CD14-positive monocyte (primary cell): ENCODE results near the gene MLLT10. TPM values are rescaled to one million over a fixed set of nuclear protein-coding genes. Genes with fewer than 3 reads are reported as not detected.

Source experiments
- DNase-seq, 3 donors: peaks; one replicate each; pipeline ENCODE4 v3.0.0-alpha.2; 2011 to 2022
- H2AFZ ChIP-seq: 2 replicates; pipeline ENCODE4 v1.6.0; 2012; ENCODE audit warnings: mild to moderate bottlenecking, low read depth, low read length, inconsistent platforms; ENCODE audit not compliant: insufficient read depth, poor library complexity, severe bottlenecking
- H3K27ac ChIP-seq, 2 donors: 1 replicate in 1 of 2; 2 replicates in 1 of 2; pipeline ENCODE4 v1.5.1; 2012 to 2013; ENCODE audit warnings: low read length in 2 of 2, control low read depth in 1 of 2, inconsistent platforms in 1 of 2, low read depth in 1 of 2, mild to moderate bottlenecking in 1 of 2
- H3K27me3 ChIP-seq, 2 donors: one replicate each; pipeline versions ENCODE4 v1.6.0 to v1.6.1; 2011 to 2013; ENCODE audit warnings: low read length in 2 of 2; ENCODE audit not compliant: control insufficient read depth in 2 of 2, insufficient read depth in 2 of 2
- H3K36me3 ChIP-seq, 2 donors: replicated peaks in 1 of 2; 1 replicate in 1 of 2; 2 replicates in 1 of 2; pipeline versions ENCODE4 v1.5.1 to v1.6.1; 2012 to 2013; ENCODE audit warnings: low read length in 2 of 2, control low read depth in 1 of 2, inconsistent platforms in 1 of 2, mild to moderate bottlenecking in 1 of 2; ENCODE audit not compliant: insufficient read depth in 2 of 2, control insufficient read depth in 1 of 2
- H3K4me1 ChIP-seq, 2 donors: 1 replicate in 1 of 2; 2 replicates in 1 of 2; pipeline versions ENCODE4 v1.5.1 to v1.6.1; 2012 to 2013; ENCODE audit warnings: low read length in 2 of 2, control low read depth in 1 of 2, inconsistent platforms in 1 of 2, mild to moderate bottlenecking in 1 of 2, moderate library complexity in 1 of 2; ENCODE audit not compliant: insufficient read depth in 2 of 2, control insufficient read depth in 1 of 2
- H3K4me2 ChIP-seq: replicated peaks from 2 replicates; pipeline ENCODE3; 2012; ENCODE audit warnings: low read length, moderate library complexity, mild to moderate bottlenecking; ENCODE audit not compliant: poor library complexity, severe bottlenecking; ENCODE audit errors: extremely low read depth
- H3K4me3 ChIP-seq, 3 experiments: fragments of 200-600 bp in 1 of 3; sonication (generic) in 1 of 3; replicated peaks in 1 of 3; 1 replicate in 2 of 3; 2 replicates in 1 of 3; pipeline ENCODE4 v1.5.1; 2011 to 2013; ENCODE audit warnings: low read length in 3 of 3, mild to moderate bottlenecking in 3 of 3, control low read depth in 2 of 3, low read depth in 2 of 3, inconsistent platforms in 1 of 3, moderate library complexity in 1 of 3
- H3K79me2 ChIP-seq: 2 replicates; pipeline ENCODE4 v1.6.0; 2012; ENCODE audit warnings: mild to moderate bottlenecking, control low read depth, inconsistent platforms, low read length, moderate library complexity; ENCODE audit not compliant: insufficient read depth
- H3K9ac ChIP-seq: 2 replicates; pipeline ENCODE4 v1.6.0; 2017; ENCODE audit warnings: low read length, mild to moderate bottlenecking; ENCODE audit not compliant: insufficient read depth, poor library complexity, severe bottlenecking
- H3K9me3 ChIP-seq, 2 donors: replicated peaks in 1 of 2; 1 replicate in 1 of 2; 2 replicates in 1 of 2; pipeline versions ENCODE4 v1.5.1 to v1.6.1; 2012 to 2013; ENCODE audit warnings: low read length in 2 of 2, control low read depth in 1 of 2; ENCODE audit not compliant: control insufficient read depth in 1 of 2, insufficient read depth in 1 of 2
- H4K20me1 ChIP-seq: 2 replicates; pipeline ENCODE4 v1.6.0; 2012; ENCODE audit warnings: mild to moderate bottlenecking, low read length, control low read depth, moderate library complexity; ENCODE audit not compliant: insufficient read depth
- H3K27ac Mint-ChIP-seq, 7 donors: one replicate each; pipeline ENCODE4 v1.8.0; 2020; ENCODE audit warnings: mild to moderate bottlenecking in 7 of 7, mixed read lengths in 7 of 7, moderate library complexity in 6 of 7, inconsistent platforms in 2 of 7
- H3K27me3 Mint-ChIP-seq, 3 donors: one replicate each; pipeline ENCODE4 v1.8.0; 2021 to 2022; ENCODE audit warnings: low read depth in 3 of 3, mild to moderate bottlenecking in 3 of 3, mixed read lengths in 3 of 3, moderate library complexity in 3 of 3, inconsistent platforms in 1 of 3
- H3K36me3 Mint-ChIP-seq, 2 donors: one replicate each; pipeline ENCODE4 v1.8.0; 2020; ENCODE audit warnings: mixed read lengths in 2 of 2, inconsistent platforms in 1 of 2, mild to moderate bottlenecking in 1 of 2
- H3K4me1 Mint-ChIP-seq: one replicate; pipeline ENCODE4 v1.8.0; 2020; ENCODE audit warnings: mild to moderate bottlenecking, mixed read lengths
- H3K4me3 Mint-ChIP-seq, 2 donors: one replicate each; pipeline ENCODE4 v1.8.0; 2020; ENCODE audit warnings: mild to moderate bottlenecking in 2 of 2, mixed read lengths in 2 of 2, moderate library complexity in 1 of 2
- H3K9me3 Mint-ChIP-seq, 7 donors: one replicate each; pipeline ENCODE4 v1.8.0; 2020 to 2022; ENCODE audit warnings: mixed read lengths in 7 of 7, mild to moderate bottlenecking in 6 of 7, moderate library complexity in 6 of 7, inconsistent platforms in 2 of 7
- WGBS: methylation state at CpG from one replicate; pipeline ENCODE4 v1.1.5; 2013; ENCODE audit warnings: missing lambda C conversion rate; ENCODE audit not compliant: insufficient coverage; 5-methylcytosine and 5-hydroxymethylcytosine counted together
- intact Hi-C, 2 donors: fragments of 100-400 bp; cut with micrococcal nuclease; formaldehyde crosslinking; loops; one replicate each; pipeline versions ENCODE4 v1.15.0 to v1.15.1; 2023
- polyA plus RNA-seq, 3 donors: library from polyadenylated mRNA; depleted of rRNA in 1 of 3; unstranded in 2 of 3; stranded (reverse) in 1 of 3; fragments of 300-500 nt in 2 of 3; fragments of >200 nt in 1 of 3; fragmentation: Illumina TruSeq in 2 of 3; gene quantifications; 1 replicate in 2 of 3; 2 replicates in 1 of 3; pipeline ENCODE4 v1.2.3, GENCODE V29; 2012 to 2021
- TF ChIP-seq, protein P1 (sequence below): fragments of 200-600 bp; IDR thresholded peaks from one replicate; pipeline ENCODE4 v1.8.0; 2022; ENCODE audit warnings: antibody characterized with exemption, mild to moderate bottlenecking

Gene MLLT10
- polyA plus RNA-seq, 3 donors, result 4.9 to 39.1 (median 7.5) TPM

DNA sequence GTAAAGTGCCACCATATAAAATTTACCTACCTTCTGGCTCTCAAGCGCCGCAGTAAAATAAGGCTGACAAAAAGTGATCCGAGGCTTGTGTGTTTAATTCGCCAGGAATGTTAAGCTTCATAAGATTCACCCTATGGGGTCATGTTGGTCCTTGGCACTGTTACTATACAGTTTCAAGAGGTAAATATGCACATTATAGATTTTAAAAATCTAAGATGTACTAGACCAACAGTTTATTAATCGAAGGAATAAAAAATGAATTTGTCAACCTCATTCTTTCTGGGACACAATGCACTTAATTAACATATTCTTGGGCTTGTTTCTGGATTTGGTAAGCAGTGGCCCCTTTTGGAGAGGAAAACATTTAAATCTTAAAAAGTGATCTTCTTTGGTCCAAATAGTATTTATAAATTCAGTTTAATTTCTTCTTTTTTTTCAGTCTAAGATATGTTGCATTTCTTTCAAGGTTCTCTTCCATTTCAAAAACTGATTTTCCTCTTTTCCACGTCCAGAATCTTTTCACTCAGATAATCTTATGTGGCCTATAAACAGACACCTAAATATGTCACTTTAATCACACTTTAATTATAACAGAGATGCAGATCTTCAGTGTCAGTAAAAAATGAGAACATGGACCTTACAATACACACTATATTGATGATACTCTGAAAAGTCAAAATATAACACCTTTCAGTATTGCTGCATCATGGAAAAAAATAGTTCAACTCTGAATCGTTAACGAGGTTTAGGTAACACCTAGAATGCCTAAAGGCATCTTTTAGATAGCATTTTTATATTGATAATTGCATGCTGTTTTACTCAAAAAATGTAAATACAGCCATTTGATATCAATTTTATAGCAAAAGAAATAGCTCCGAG lies 4.8 kb upstream of the MLLT10 start:
- Histone ChIP-seq H4K20me1 (no peaks in the 10 kb centered on the region), H2AFZ (no peak overlapping the region), H3K4me1 (peaks cover 21 to 48% of the 10 kb centered on the region in 2 donors), H3K4me3 (no peak overlapping the region), H3K36me3 (no peaks in the 10 kb centered on the region), H3K27ac (no peak overlapping the region), H3K4me2 (no peak overlapping the region), H3K9me3 (no peaks in the 10 kb centered on the region), H3K79me2 (peaks cover 5% of the 10 kb centered on the region), H3K9ac (no peak overlapping the region), H3K27me3 (no peaks in the 10 kb centered on the region)
- TF ChIP-seq, protein P1, sequence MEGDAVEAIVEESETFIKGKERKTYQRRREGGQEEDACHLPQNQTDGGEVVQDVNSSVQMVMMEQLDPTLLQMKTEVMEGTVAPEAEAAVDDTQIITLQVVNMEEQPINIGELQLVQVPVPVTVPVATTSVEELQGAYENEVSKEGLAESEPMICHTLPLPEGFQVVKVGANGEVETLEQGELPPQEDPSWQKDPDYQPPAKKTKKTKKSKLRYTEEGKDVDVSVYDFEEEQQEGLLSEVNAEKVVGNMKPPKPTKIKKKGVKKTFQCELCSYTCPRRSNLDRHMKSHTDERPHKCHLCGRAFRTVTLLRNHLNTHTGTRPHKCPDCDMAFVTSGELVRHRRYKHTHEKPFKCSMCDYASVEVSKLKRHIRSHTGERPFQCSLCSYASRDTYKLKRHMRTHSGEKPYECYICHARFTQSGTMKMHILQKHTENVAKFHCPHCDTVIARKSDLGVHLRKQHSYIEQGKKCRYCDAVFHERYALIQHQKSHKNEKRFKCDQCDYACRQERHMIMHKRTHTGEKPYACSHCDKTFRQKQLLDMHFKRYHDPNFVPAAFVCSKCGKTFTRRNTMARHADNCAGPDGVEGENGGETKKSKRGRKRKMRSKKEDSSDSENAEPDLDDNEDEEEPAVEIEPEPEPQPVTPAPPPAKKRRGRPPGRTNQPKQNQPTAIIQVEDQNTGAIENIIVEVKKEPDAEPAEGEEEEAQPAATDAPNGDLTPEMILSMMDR, result no peak
- no peak for DNase-seq
- H3K36me3 Mint-ChIP-seq, result no peaks in the 10 kb centered on the region
- H3K27me3 Mint-ChIP-seq, result peaks cover 0 to 5% (median 0%) of the 10 kb centered on the region in 3 donors
- no peak overlapping the region for H3K27ac Mint-ChIP-seq
- H3K9me3 Mint-ChIP-seq, result peaks cover 0 to 1% (median 0%) of the 10 kb centered on the region in 7 donors
- no CpG with 5 or more reads among the region's 9 CpGs for WGBS
- no peak overlapping the region for H3K4me3 Mint-ChIP-seq
- intact Hi-C loops, result no loop called here
- H3K4me1 Mint-ChIP-seq, result peaks cover 37% of the 10 kb centered on the region

DNA sequence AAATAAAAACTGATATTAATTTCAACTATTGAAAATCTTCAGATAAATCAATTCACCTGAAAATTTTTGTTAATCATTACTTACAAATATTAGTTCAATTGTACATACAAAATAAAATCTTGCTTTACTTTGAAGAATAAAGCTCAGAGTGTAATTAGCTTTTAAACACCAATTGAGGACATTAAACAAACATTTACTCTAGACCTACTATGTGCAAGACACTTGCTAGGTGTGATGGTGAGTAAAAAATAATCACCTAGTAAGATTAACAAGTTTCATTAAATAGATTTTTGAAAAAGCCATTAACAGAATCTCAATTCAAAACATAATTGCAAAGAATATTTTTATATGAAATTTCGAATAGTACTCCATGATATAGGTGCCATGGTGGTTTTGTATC lies 3.9 kb upstream of the MLLT10 start:
- H3K79me2 ChIP-seq, result peaks cover 6% of the 10 kb centered on the region
- Mint-ChIP-seq H3K9me3 (peaks cover 0 to 1% (median 0%) of the 10 kb centered on the region in 7 donors), H3K4me1 (peaks cover 32% of the 10 kb centered on the region), H3K27ac (no peak overlapping the region), H3K4me3 (no peak overlapping the region), H3K27me3 (peaks cover 0 to 5% (median 0%) of the 10 kb centered on the region in 3 donors), H3K36me3 (no peaks in the 10 kb centered on the region)
- H3K9ac ChIP-seq, result no peak overlapping the region
- TF ChIP-seq, protein P1, result no peak
- intact Hi-C loops, result loop anchor here in 1 of 2 donors (10.0 kb wide), 3 partner anchors 695 to 1915 kb away; partner anchors contain the start of gene BMI1
- no peak overlapping the region for H3K4me2 ChIP-seq
- no CpG with 5 or more reads among the region's 1 CpG for WGBS
- H2AFZ ChIP-seq, result no peak overlapping the region
- no peak for DNase-seq
- H3K36me3 ChIP-seq, result no peaks in the 10 kb centered on the region
- H3K4me3 ChIP-seq, result no peak overlapping the region
- H4K20me1 ChIP-seq, result peaks cover under 1% of the 10 kb centered on the region
- H3K4me1 ChIP-seq, result peaks cover 19 to 43% of the 10 kb centered on the region in 2 donors
- H3K27ac ChIP-seq, result no peak overlapping the region
- H3K9me3 ChIP-seq, result no peaks in the 10 kb centered on the region
- H3K27me3 ChIP-seq, result no peaks in the 10 kb centered on the region
